AG10803 (cell line): ENCODE data around the gene COLEC11.

Source experiments
- DNase-seq: peaks from one replicate; pipeline ENCODE4 v3.0.0; 2010; ENCODE audit warnings: low read depth
- H3K4me3 ChIP-seq: 2 replicates; pipeline ENCODE4 v1.5.1; 2011; ENCODE audit warnings: mild to moderate bottlenecking, low read length, control low read depth
- CTCF ChIP-seq: conservative IDR thresholded peaks from 2 replicates; pipeline ENCODE4 v1.5.1; 2011; ENCODE audit warnings: mild to moderate bottlenecking, low read length, control low read depth, inconsistent platforms

COLEC11 gene

GRCh38 chr2:3637692-3638455 is 43.0 kb downstream of the COLEC11 start:
- no peak for TF ChIP-seq CTCF
- DNase-seq = no peak
- no peak overlapping the region for H3K4me3 ChIP-seq

GRCh38 chr2:3638456-3638810 is 43.5 kb downstream of the COLEC11 start:
- DNase-seq = no peak
- H3K4me3 ChIP-seq = no peak overlapping the region
- no peak for TF ChIP-seq CTCF

- H3K4me3 ChIP-seq = no peak overlapping the region
- DNase-seq = no peak
- TF ChIP-seq CTCF = no peak
Measured at GRCh38 chr2:3639015-3639630, 44.2 kb downstream of the COLEC11 start.

- no peak for DNase-seq
- no peak for TF ChIP-seq CTCF
- H3K4me3 ChIP-seq = no peak overlapping the region
Measured at GRCh38 chr2:3639653-3640052, 44.7 kb downstream of the COLEC11 start.

GRCh38 chr2:3641181-3641580 is 46.3 kb downstream of the COLEC11 start:
- no peak for DNase-seq
- H3K4me3 ChIP-seq = no peak overlapping the region
- no peak for TF ChIP-seq CTCF

GRCh38 chr2:3641841-3642421 is 47.0 kb downstream of the COLEC11 start:
- DNase-seq = no peak
- H3K4me3 ChIP-seq = no peak overlapping the region
- no peak for TF ChIP-seq CTCF
